Stimulated activated CD8-positive, alpha-beta memory T cell treated with anti-CD3 and anti-CD28 coated beads, Interleukin-12 subunit alpha, Interleukin-12 subunit beta, amount 100 ng/mL, for 1 hour (primary cell): ENCODE results near the gene CUL7.
"Not testable (repeated sequence)": the region's sequence is repeated elsewhere in the genome, so short reads cannot be mapped to it uniquely, and the experiment has no call there.

ENCODE experiments used
- DNase-seq: peaks from one replicate; pipeline ENCODE4 v3.0.0-alpha.2; 2020; ENCODE audit warnings: low read depth

CUL7 gene

GRCh38 chr6:43045371-43045930, 8.2 kb downstream of the CUL7 start:
- DNase-seq = no peak

GRCh38 chr6:43043310-43043709, 10.3 kb downstream of the CUL7 start:
- no peak for DNase-seq

GRCh38 chr6:43041475-43041874, 12.2 kb downstream of the CUL7 start:
- DNase-seq = not testable (repeated sequence)

GRCh38 chr6:43040542-43041257, 13.0 kb downstream of the CUL7 start:
- no peak for DNase-seq

GRCh38 chr6:43038727-43039126, 14.9 kb downstream of the CUL7 start:
- no peak for DNase-seq

- DNase-seq = no peak
These were observed 15.9 kb downstream of the CUL7 start for GRCh38 chr6:43037706-43038105.

- no peak for DNase-seq
These were observed 16.5 kb downstream of the CUL7 start for GRCh38 chr6:43037197-43037596.

- no peak for DNase-seq
These were observed 16.9 kb downstream of the CUL7 start for GRCh38 chr6:43036712-43037111.

GRCh38 chr6:43035495-43036194, 18.0 kb downstream of the CUL7 start:
- DNase-seq = no peak

GRCh38 chr6:43034190-43034525, 19.5 kb downstream of the CUL7 start:
- DNase-seq = no peak

GRCh38 chr6:43033496-43034189, 20.0 kb downstream of the CUL7 start:
- no peak for DNase-seq

GRCh38 chr6:43032326-43032725, 21.3 kb downstream of the CUL7 start:
- no peak for DNase-seq

GRCh38 chr6:43029120-43029519, 24.5 kb downstream of the CUL7 start:
- no peak for DNase-seq

GRCh38 chr6:43026365-43026764, 27.3 kb downstream of the CUL7 start:
- DNase-seq = no peak

GRCh38 chr6:43024436-43024835, 29.2 kb downstream of the CUL7 start:
- no peak for DNase-seq

GRCh38 chr6:43021270-43022047, 32.2 kb downstream of the CUL7 start, which contains the start of gene RRP36:
Gene RRP36 (plus strand): TSS chr6:43021623. CDS start chr6:43021655, 32 bp downstream.
- DNase-seq = peak; percentile 47

GRCh38 chr6:43020847-43021246, 32.8 kb downstream of the CUL7 start:
- no peak for DNase-seq

- no peak for DNase-seq
These were observed 33.5 kb downstream of the CUL7 start for GRCh38 chr6:43020052-43020705.

GRCh38 chr6:43019152-43019551, 34.5 kb downstream of the CUL7 start:
- DNase-seq = no peak

GRCh38 chr6:43016943-43017334, 36.7 kb downstream of the CUL7 start:
- DNase-seq = no peak

- no peak for DNase-seq
These were observed 37.3 kb downstream of the CUL7 start for GRCh38 chr6:43016176-43016942.
